ENCODE measurements around the gene DNMT3A.

DNA sequence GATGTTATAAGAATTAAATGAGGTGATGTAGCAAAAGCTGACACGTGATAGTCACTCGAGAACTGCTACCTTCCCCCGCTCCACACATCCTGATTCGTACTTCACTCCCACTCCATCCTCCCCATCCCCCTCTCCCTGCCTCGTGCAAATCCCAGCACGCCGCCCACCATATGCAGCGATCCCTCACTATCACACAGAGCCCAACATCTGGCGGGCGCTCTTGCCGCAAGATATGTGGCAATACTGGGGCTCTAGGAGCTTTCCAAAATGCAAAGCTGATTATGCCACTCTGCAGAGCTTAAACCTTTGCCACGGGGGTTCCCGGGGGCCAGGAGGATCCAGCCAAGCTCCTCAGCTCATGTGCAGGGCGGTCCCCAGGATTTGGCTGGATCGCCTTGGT, 37.4 kb downstream of the DNMT3A start:
- TF ChIP-seq, protein P1, sequence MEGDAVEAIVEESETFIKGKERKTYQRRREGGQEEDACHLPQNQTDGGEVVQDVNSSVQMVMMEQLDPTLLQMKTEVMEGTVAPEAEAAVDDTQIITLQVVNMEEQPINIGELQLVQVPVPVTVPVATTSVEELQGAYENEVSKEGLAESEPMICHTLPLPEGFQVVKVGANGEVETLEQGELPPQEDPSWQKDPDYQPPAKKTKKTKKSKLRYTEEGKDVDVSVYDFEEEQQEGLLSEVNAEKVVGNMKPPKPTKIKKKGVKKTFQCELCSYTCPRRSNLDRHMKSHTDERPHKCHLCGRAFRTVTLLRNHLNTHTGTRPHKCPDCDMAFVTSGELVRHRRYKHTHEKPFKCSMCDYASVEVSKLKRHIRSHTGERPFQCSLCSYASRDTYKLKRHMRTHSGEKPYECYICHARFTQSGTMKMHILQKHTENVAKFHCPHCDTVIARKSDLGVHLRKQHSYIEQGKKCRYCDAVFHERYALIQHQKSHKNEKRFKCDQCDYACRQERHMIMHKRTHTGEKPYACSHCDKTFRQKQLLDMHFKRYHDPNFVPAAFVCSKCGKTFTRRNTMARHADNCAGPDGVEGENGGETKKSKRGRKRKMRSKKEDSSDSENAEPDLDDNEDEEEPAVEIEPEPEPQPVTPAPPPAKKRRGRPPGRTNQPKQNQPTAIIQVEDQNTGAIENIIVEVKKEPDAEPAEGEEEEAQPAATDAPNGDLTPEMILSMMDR (IDR thresholded peaks at IDR 0.05): no peak
- TF ChIP-seq EP300 (IDR thresholded peaks at IDR 0.05): no peak
- no peak for TF ChIP-seq POLR2A (IDR thresholded peaks at IDR 0.05)

Data from stomach (tissue), 4 donors.